Measurements from ENCODE around the gene ZNF775.

DNA sequence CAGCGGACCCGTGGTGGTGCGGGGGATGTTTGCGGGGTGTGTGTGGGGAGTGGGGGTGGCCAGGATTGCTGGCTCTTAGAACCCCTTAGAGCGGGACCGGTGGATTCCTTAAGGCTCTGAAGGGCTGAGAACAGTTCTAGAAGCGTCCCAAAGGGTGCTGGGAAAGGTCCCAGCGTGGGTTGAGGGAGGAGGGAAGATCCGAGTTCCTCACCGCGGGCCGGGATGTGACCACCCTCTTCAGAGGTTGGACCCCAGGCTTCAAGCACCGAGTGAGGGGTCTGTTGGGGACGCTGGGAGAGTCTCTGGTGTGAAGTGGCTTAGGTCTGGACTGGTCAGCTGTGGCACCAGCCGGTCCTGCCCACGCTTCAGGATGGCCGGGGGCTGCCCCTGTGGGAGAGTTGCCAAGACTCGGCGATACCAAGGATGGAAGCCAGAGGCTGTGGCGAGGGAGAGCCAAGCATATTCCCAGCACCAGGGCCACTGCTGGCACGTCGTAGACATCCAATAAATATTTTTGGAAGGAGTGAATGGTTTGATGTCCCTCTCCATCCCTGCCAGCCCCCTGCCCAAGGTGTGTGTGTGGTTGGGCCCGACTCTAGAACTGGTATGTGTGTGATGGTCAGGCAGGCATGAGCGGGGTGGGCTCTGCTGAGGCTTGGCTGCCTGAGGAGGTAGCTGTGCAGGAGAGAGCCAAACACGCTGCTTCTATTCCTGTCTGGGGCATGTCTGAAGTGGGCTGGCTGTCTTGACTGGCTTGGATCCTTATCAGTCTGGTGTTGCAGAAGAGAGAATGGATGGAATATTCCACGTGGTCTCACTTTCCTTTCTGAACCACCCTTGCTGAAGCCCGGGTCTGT lies 19.2 kb downstream of the ZNF775 start:
- TF ChIP-seq, protein P1, sequence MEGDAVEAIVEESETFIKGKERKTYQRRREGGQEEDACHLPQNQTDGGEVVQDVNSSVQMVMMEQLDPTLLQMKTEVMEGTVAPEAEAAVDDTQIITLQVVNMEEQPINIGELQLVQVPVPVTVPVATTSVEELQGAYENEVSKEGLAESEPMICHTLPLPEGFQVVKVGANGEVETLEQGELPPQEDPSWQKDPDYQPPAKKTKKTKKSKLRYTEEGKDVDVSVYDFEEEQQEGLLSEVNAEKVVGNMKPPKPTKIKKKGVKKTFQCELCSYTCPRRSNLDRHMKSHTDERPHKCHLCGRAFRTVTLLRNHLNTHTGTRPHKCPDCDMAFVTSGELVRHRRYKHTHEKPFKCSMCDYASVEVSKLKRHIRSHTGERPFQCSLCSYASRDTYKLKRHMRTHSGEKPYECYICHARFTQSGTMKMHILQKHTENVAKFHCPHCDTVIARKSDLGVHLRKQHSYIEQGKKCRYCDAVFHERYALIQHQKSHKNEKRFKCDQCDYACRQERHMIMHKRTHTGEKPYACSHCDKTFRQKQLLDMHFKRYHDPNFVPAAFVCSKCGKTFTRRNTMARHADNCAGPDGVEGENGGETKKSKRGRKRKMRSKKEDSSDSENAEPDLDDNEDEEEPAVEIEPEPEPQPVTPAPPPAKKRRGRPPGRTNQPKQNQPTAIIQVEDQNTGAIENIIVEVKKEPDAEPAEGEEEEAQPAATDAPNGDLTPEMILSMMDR (IDR thresholded peaks at IDR 0.05), result no peak
- no peak for TF ChIP-seq POLR2A (IDR thresholded peaks at IDR 0.05)

All from right lobe of liver (tissue), 4 donors.